ENCODE data around the gene GULP1.

GULP1 gene

DNA sequence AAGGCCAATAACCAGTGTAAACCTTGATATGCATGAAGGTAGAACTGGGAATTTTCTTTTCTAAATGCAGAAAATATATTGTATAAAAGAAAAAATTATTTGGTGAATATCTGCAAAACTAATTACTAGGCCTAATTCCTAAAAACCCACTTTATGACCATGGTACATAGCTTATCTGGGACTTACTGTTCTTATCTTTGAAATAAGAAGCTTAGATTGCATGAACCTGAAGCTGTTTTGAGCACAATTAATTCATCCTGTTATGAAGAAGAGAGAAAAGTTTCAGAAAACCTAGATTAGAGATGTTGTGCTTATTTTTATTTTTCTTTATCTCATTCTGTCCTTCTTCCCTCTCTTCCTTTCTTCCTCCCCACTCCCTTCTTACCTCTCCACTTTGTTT, 235.0 kb downstream of the GULP1 start:
- no peak for ATAC-seq
- TF ChIP-seq ESRRG (CRISPR knock-in tag; IDR thresholded peaks at IDR 0.05) (no peak), TCF4 (CRISPR knock-in tag; IDR thresholded peaks at IDR 0.05; ENCODE audit: borderline replicate concordance) (no peak), ZNF8 (CRISPR knock-in tag; IDR thresholded peaks at IDR 0.05) (no peak), RARB (CRISPR knock-in tag; IDR thresholded peaks at IDR 0.05) (no peak), GLIS3 (CRISPR knock-in tag; IDR thresholded peaks at IDR 0.05) (no peak)
- TF ChIP-seq, protein P1, sequence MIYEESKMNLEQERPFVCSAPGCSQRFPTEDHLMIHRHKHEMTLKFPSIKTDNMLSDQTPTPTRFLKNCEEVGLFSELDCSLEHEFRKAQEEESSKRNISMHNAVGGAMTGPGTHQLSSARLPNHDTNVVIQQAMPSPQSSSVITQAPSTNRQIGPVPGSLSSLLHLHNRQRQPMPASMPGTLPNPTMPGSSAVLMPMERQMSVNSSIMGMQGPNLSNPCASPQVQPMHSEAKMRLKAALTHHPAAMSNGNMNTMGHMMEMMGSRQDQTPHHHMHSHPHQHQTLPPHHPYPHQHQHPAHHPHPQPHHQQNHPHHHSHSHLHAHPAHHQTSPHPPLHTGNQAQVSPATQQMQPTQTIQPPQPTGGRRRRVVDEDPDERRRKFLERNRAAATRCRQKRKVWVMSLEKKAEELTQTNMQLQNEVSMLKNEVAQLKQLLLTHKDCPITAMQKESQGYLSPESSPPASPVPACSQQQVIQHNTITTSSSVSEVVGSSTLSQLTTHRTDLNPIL (CRISPR knock-in tag; IDR thresholded peaks at IDR 0.05; ENCODE audit: low read depth) = no peak

DNA sequence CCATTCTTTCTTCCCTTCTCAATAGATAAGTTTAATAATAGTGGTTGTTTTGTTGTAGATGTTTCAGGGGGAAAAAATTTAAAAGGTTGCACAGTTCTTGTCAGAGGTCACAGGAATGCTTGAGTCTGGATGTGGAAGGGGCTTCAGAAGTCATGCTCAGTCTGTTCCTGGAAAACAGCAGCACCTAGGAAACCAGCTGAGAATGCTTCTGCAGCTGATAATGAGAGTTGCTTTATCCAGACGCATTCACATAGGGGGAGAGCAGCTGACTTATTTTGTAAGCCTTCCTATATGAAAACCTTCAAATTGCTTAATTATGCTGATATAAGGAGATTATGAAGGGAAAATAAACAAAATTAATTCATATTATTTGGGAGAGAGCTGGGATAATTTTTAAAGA, 235.5 kb downstream of the GULP1 start:
- ATAC-seq = peak; percentile 31; the same call in 1 of the 3 replicates
- TF ChIP-seq, protein P2, sequence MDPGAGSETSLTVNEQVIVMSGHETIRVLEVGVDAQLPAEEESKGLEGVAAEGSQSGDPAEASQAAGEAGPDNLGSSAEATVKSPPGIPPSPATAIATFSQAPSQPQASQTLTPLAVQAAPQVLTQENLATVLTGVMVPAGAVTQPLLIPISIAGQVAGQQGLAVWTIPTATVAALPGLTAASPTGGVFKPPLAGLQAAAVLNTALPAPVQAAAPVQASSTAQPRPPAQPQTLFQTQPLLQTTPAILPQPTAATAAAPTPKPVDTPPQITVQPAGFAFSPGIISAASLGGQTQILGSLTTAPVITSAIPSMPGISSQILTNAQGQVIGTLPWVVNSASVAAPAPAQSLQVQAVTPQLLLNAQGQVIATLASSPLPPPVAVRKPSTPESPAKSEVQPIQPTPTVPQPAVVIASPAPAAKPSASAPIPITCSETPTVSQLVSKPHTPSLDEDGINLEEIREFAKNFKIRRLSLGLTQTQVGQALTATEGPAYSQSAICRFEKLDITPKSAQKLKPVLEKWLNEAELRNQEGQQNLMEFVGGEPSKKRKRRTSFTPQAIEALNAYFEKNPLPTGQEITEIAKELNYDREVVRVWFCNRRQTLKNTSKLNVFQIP (CRISPR knock-in tag; IDR thresholded peaks at IDR 0.05; ENCODE audit: borderline replicate concordance, low read depth) = no peak
- no peak for TF ChIP-seq OSR1 (CRISPR knock-in tag; IDR thresholded peaks at IDR 0.05)
- no peak for TF ChIP-seq ZNF565 (CRISPR knock-in tag; conservative IDR thresholded peaks at IDR 0.05; ENCODE audit: low read depth)
- TF ChIP-seq, protein P3, sequence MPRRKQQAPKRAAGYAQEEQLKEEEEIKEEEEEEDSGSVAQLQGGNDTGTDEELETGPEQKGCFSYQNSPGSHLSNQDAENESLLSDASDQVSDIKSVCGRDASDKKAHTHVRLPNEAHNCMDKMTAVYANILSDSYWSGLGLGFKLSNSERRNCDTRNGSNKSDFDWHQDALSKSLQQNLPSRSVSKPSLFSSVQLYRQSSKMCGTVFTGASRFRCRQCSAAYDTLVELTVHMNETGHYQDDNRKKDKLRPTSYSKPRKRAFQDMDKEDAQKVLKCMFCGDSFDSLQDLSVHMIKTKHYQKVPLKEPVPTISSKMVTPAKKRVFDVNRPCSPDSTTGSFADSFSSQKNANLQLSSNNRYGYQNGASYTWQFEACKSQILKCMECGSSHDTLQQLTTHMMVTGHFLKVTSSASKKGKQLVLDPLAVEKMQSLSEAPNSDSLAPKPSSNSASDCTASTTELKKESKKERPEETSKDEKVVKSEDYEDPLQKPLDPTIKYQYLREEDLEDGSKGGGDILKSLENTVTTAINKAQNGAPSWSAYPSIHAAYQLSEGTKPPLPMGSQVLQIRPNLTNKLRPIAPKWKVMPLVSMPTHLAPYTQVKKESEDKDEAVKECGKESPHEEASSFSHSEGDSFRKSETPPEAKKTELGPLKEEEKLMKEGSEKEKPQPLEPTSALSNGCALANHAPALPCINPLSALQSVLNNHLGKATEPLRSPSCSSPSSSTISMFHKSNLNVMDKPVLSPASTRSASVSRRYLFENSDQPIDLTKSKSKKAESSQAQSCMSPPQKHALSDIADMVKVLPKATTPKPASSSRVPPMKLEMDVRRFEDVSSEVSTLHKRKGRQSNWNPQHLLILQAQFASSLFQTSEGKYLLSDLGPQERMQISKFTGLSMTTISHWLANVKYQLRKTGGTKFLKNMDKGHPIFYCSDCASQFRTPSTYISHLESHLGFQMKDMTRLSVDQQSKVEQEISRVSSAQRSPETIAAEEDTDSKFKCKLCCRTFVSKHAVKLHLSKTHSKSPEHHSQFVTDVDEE (CRISPR knock-in tag; IDR thresholded peaks at IDR 0.05) = no peak
- TF ChIP-seq ZNF70 (CRISPR knock-in tag; IDR thresholded peaks at IDR 0.05) = no peak
- TF ChIP-seq TOX (CRISPR knock-in tag; IDR thresholded peaks at IDR 0.05; ENCODE audit: borderline replicate concordance) = no peak
- TF ChIP-seq SNAI2 (CRISPR knock-in tag; IDR thresholded peaks at IDR 0.05) = no peak
- no peak for TF ChIP-seq ISL1 (CRISPR knock-in tag; IDR thresholded peaks at IDR 0.05)
- TF ChIP-seq ZFP30 (CRISPR knock-in tag; IDR thresholded peaks at IDR 0.05) = no peak
- TF ChIP-seq TCF4 (CRISPR knock-in tag; IDR thresholded peaks at IDR 0.05; ENCODE audit: borderline replicate concordance) = no peak
- TF ChIP-seq CSDC2 (CRISPR knock-in tag; IDR thresholded peaks at IDR 0.05) = no peak
- TF ChIP-seq PPARA (CRISPR knock-in tag; IDR thresholded peaks at IDR 0.05; ENCODE audit: borderline replicate concordance) = no peak
- no peak for TF ChIP-seq ZNF8 (CRISPR knock-in tag; IDR thresholded peaks at IDR 0.05)
- no peak for TF ChIP-seq BACH2 (CRISPR knock-in tag; IDR thresholded peaks at IDR 0.05; ENCODE audit: borderline replicate concordance)
- no peak for TF ChIP-seq GLIS3 (CRISPR knock-in tag; IDR thresholded peaks at IDR 0.05)
- no peak for TF ChIP-seq ZFP3 (CRISPR knock-in tag; IDR thresholded peaks at IDR 0.05)
- no peak for TF ChIP-seq RARB (CRISPR knock-in tag; IDR thresholded peaks at IDR 0.05)
- TF ChIP-seq ARNTL (CRISPR knock-in tag; IDR thresholded peaks at IDR 0.05; ENCODE audit: borderline replicate concordance, low read depth) = no peak

DNA sequence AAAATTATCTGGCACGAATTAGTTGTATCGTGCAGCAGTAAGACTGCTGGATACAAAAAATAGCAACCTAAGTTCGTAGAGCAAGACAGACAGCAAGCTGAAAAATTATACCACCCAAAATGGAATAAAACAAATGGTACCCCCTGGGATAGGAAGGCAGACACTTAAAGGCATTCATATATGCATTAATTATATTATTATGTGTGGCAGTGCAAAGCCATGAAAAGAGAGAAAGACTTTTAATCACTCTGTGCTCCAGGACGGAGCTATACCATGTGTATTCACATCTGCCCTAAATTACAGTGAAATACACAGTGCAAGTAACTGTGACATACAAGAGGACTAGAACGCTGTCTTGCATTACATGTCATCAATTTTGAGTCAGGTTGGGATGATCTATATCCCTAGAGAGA, 235.9 kb downstream of the GULP1 start:
- ATAC-seq = peak; percentile 58; the same call in 2 of the 3 replicates
- TF ChIP-seq RARB (CRISPR knock-in tag; IDR thresholded peaks at IDR 0.05) (no peak), ZNF8 (CRISPR knock-in tag; IDR thresholded peaks at IDR 0.05) (no peak), OSR1 (CRISPR knock-in tag; IDR thresholded peaks at IDR 0.05) (no peak), ESRRG (CRISPR knock-in tag; IDR thresholded peaks at IDR 0.05) (no peak), ZNF565 (CRISPR knock-in tag; conservative IDR thresholded peaks at IDR 0.05; ENCODE audit: low read depth) (no peak), ZC3H10 (CRISPR knock-in tag; IDR thresholded peaks at IDR 0.05) (no peak), GLIS3 (CRISPR knock-in tag; IDR thresholded peaks at IDR 0.05) (no peak), BACH2 (CRISPR knock-in tag; IDR thresholded peaks at IDR 0.05; ENCODE audit: borderline replicate concordance) (no peak), TCF4 (CRISPR knock-in tag; IDR thresholded peaks at IDR 0.05; ENCODE audit: borderline replicate concordance) (no peak), ZFP3 (CRISPR knock-in tag; IDR thresholded peaks at IDR 0.05) (no peak), ARNTL (CRISPR knock-in tag; IDR thresholded peaks at IDR 0.05; ENCODE audit: borderline replicate concordance, low read depth) (no peak), ZNF70 (CRISPR knock-in tag; IDR thresholded peaks at IDR 0.05) (no peak), ISL1 (CRISPR knock-in tag; IDR thresholded peaks at IDR 0.05) (no peak), PPARA (CRISPR knock-in tag; IDR thresholded peaks at IDR 0.05; ENCODE audit: borderline replicate concordance) (no peak)
- TF ChIP-seq, protein P3 (CRISPR knock-in tag; IDR thresholded peaks at IDR 0.05) = no peak
- TF ChIP-seq, protein P4, sequence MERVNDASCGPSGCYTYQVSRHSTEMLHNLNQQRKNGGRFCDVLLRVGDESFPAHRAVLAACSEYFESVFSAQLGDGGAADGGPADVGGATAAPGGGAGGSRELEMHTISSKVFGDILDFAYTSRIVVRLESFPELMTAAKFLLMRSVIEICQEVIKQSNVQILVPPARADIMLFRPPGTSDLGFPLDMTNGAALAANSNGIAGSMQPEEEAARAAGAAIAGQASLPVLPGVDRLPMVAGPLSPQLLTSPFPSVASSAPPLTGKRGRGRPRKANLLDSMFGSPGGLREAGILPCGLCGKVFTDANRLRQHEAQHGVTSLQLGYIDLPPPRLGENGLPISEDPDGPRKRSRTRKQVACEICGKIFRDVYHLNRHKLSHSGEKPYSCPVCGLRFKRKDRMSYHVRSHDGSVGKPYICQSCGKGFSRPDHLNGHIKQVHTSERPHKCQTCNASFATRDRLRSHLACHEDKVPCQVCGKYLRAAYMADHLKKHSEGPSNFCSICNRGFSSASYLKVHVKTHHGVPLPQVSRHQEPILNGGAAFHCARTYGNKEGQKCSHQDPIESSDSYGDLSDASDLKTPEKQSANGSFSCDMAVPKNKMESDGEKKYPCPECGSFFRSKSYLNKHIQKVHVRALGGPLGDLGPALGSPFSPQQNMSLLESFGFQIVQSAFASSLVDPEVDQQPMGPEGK (CRISPR knock-in tag; IDR thresholded peaks at IDR 0.05; ENCODE audit: borderline replicate concordance) = no peak
- TF ChIP-seq, protein P1 (CRISPR knock-in tag; IDR thresholded peaks at IDR 0.05; ENCODE audit: low read depth) = no peak
- TF ChIP-seq, protein P5, sequence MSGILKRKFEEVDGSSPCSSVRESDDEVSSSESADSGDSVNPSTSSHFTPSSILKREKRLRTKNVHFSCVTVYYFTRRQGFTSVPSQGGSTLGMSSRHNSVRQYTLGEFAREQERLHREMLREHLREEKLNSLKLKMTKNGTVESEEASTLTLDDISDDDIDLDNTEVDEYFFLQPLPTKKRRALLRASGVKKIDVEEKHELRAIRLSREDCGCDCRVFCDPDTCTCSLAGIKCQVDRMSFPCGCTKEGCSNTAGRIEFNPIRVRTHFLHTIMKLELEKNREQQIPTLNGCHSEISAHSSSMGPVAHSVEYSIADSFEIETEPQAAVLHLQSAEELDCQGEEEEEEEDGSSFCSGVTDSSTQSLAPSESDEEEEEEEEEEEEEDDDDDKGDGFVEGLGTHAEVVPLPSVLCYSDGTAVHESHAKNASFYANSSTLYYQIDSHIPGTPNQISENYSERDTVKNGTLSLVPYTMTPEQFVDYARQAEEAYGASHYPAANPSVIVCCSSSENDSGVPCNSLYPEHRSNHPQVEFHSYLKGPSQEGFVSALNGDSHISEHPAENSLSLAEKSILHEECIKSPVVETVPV (CRISPR knock-in tag; IDR thresholded peaks at IDR 0.05) = no peak
